ENCODE measurements around the gene GXYLT2. TPM values are rescaled to one million over a fixed set of nuclear protein-coding genes. Genes with fewer than 3 reads are reported as not detected.

The GXYLT2 gene
- 7.3 TPM for total RNA-seq
- long read RNA-seq, transcript GXYLT2-201 (7 exons, 3,260 nt): major isoform, 6 of 9 reads
- long read RNA-seq, partial matches to known transcripts: 0 of 9 reads
- long read RNA-seq, other reads (novel, unspliced or antisense): 3 of 9 reads

DNA sequence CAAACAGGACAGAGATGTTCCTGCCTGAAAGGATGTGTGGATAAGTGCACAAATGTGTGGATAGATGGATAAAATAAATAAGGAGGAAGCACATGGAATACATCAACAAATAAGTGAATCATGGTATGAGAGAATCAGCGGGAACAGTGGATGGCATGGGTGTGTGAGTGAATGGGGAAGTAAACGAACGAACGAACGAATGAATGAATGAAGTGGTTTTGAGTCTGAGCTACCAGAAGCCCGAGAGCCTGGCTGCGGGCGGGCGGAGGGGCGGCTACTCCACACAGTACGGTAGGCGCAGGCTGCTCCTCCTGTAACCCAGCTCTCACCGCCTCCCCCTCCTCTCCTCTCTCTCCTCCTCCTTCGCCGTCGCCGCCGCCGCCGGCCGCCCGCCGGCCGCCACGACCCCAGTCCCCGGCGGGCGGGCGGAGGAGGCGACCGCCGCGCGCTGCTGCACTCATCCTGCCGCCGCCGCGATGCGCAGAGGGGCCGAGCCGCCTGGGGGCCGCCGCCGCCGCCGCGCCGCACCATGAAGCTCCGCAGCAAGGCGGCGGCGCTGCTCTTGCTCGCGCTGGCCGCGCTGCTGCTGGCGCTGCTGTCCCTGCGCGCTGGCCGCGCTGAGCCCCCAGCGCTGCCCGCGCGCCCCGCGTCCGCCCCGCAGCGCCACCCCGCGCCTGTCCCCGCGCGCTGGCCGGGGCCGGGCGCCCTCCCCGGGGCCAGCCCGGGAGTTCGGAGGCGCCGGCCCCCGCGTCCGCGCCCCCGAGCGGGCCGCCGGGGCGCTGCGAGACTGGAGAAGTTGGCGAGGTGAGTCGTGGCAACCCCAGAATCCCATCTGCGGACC lies at the start of gene GXYLT2:
GXYLT2 (plus strand) TSS at position 342 of the 841 bp plus-strand sequence; CDS start at position 530, 188 bp downstream.
- peak; percentile 79 for DNase-seq
- ATAC-seq: peak; percentile 81
- intact Hi-C loops (cut with micrococcal nuclease): no loop called here

DNA sequence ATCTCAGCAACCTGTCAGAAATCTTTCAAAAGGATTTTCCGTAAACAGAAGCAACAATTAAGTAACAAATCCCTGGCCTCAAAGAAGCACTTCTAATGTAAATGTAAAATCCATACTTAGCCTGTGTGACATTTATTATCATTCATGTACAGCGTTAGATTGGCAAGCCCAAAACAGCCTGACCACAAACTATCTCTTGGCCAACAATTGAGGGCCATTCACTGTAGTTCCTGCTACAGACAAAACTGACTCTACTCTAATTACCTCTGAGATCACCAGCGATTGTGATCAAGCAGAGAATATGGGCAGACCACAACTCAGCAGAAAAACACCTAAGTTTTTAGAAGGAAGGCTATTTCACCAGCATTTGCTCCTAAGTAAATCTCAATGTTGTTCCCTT lies 48.8 kb upstream of the GXYLT2 start:
- ATAC-seq (no peak), DNase-seq (no peak)
- intact Hi-C loops (cut with micrococcal nuclease): no loop called here

DNA sequence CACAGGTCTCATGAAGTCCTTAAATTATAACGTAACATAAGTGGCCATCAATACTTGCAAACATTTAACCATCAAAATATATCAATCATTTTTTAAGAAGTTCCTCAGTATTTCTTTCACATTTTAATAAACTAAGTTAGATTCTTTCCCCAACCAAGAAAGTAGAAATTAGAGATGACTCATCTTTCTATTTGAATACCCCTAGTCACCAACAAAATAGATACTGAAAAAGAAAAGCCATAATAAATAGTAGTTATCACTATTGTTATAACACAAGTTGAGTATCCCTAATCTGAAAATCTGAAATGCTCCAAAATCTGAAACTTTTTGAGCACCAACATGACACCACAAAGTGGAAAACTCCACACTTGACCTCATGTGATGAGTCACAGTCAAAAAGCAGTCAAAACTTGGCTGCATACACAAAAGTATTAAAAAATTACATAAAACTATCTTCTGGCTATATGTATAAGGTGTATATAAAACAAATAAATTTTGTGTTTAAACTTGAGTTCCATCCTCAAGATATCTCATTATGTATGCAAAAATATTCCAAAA lies 43.3 kb upstream of the GXYLT2 start:
- intact Hi-C loops (cut with micrococcal nuclease): loop anchor here (10.0 kb wide), 1 partner anchor 210 kb away; no protein-coding TSS in a partner anchor
- ATAC-seq (no peak), DNase-seq (no peak)

- no peak for DNase-seq
- intact Hi-C loops (cut with micrococcal nuclease): loop anchor here (10.0 kb wide), 1 partner anchor 209 kb away; no protein-coding TSS in a partner anchor
- no peak for ATAC-seq
Observed at GRCh38 chr3:72846166-72846565, 41.7 kb upstream of the GXYLT2 start.

- DNase-seq (no peak), ATAC-seq (no peak)
- intact Hi-C loops (cut with micrococcal nuclease): loop anchor here (10.0 kb wide), 1 partner anchor 208 kb away; no protein-coding TSS in a partner anchor
Observed at GRCh38 chr3:72847282-72847681, 40.6 kb upstream of the GXYLT2 start.

- ATAC-seq: peak; percentile 98
- DNase-seq: peak; percentile 97
- intact Hi-C loops (cut with micrococcal nuclease): loop anchor here (10.0 kb wide), 1 partner anchor 207 kb away; no protein-coding TSS in a partner anchor
Observed at GRCh38 chr3:72847751-72848702, 39.8 kb upstream of the GXYLT2 start, which contains the start of gene SHQ1. SHQ1 (minus strand) TSS chr3:72848445; CDS start chr3:72848340, 105 bp downstream.

GRCh38 chr3:72848703-72849081 lies 39.2 kb upstream of the GXYLT2 start:
- DNase-seq (no peak), ATAC-seq (peak; percentile 12)
- intact Hi-C loops (cut with micrococcal nuclease): loop anchor here (10.0 kb wide), 1 partner anchor 206 kb away; no protein-coding TSS in a partner anchor

- ATAC-seq (no peak), DNase-seq (no peak)
- intact Hi-C loops (cut with micrococcal nuclease): loop anchor here (10.0 kb wide), 1 partner anchor 230 kb away; no protein-coding TSS in a partner anchor
Observed at GRCh38 chr3:72855001-72855400, 32.8 kb upstream of the GXYLT2 start.

DNA sequence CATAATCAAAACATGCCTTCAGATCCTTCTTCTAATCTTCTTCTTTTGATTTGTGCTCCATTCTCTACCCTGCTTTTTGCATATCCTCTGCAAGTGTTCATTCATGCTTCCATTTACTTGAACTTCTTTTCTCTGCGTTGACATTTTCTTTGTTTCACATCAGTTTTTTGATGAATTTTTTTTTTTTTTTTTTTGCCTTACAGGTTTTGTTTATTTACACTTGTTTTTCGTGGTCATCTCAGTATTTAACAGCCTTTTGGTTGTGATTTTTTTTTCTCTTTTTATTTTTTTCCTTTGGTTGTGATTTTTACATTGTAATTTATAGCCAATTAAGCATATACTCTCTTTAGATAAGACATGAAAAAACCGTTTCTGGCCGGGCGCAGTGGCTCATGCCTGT lies 27.8 kb upstream of the GXYLT2 start:
- DNase-seq (no peak), ATAC-seq (no peak)
- intact Hi-C loops (cut with micrococcal nuclease): no loop called here

GRCh38 chr3:72860846-72861245 lies 27.0 kb upstream of the GXYLT2 start:
- ATAC-seq: no peak
- intact Hi-C loops (cut with micrococcal nuclease): no loop called here

GRCh38 chr3:72862314-72863090 lies 25.3 kb upstream of the GXYLT2 start:
- intact Hi-C loops (cut with micrococcal nuclease): no loop called here
- ATAC-seq (no peak), DNase-seq (no peak)

More at GRCh38 chr3:72860846-72861245, 27.0 kb upstream of the GXYLT2 start:
- DNase-seq: no peak

- DNase-seq (no peak), ATAC-seq (peak; percentile 65)
- intact Hi-C loops (cut with micrococcal nuclease): no loop called here
Observed at GRCh38 chr3:72872183-72872582, 15.7 kb upstream of the GXYLT2 start.

DNA sequence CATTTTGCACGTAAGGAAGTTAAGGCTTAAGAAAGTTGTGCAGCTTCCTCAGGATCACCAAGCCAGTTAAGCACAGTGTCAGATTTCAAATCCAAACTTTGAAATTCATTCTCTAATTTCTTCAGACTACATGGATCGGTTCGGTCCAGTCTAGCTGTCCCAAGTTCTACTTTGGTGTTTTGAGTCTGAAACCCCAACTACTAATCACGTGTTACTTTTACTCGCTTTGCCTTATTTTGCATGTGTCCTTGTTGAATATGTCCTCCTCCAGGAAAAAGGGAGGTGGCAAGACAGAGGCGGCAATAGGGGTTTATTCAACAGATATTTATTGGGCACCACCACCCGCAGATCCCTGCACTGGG lies 522 bp upstream of the GXYLT2 start:
- DNase-seq (no peak), ATAC-seq (no peak)
- intact Hi-C loops (cut with micrococcal nuclease): no loop called here

- intact Hi-C loops (cut with micrococcal nuclease): no loop called here
- ATAC-seq: no peak
- DNase-seq: no peak
Observed at GRCh38 chr3:72888546-72889309, 882 bp downstream of the GXYLT2 start.

DNA sequence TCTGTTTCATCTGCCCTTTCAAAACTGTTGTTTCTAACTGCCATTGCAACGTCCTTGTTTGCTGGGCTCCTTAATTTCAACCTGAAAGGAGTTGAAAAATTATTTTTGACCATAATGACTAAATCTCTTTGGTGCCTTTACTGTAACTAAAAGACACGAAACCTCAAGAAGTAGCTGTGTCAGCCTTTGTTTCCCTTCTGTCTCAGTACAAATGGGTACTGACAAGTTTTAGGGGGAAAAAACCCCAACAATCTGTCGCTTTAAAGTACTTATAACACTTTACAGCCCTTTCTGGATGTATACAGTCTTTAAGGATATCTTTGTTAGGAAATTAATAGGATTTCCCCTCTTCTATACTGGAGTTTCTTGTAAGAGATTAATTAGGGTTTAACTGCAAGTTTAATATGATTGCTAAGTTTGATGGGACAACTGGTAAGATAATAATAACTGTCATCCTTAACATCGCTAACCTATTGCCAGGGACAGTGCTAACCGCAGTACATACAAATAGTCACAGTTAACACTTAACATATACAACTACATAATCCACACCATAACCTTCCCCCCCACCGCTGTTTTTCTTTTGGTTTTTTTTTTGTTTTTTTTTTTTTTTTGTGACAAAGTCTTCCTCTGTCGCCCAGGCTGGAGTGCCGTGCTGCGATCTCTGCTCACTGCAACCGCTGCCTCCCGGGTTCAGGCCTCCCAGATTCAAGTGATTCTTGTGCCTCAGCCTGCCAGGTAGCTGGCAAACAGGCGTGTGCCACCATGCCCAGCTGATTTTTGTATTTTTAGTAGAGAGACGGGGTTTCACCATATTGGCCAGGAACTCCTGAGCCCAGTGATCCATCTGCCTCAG lies 1.7 kb downstream of the GXYLT2 start:
- intact Hi-C loops (cut with micrococcal nuclease): no loop called here
- ATAC-seq: no peak
- peak; percentile 36 for DNase-seq

DNA sequence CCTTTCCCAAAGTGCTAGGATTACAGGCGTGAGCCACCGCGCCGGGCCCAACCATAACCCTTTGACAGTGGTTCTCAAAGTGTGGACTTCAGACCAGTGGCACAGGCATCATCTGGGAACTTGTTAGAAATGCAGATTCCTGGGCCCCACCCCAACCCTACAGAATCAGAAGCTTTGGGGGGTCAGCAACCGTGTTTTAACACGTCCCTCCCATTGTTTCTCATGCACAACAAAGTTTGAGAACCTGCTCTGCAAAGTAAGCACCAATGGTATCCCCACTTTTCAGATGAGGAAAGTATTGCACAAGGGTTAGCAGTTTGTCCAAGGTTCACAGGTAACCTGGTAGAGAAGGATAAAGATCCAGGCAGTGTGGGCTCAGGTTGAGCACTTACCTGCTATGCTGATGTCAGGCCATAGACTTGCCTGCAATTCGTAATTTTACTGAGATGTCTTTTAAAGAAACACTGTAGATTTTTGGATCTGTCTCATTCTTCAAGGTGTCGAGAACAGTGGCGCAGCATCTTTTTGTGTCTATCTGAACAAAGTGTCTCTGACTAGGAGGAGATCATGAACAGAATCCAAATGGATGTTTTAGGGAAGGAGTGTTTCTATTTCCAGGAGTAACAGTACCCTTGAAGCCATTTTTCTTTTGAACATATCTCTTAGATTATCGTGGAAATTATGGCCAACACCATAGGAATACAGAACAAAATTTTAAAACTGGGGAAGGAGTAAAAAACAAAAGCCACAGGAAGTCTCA lies 2.5 kb downstream of the GXYLT2 start:
- DNase-seq (no peak), ATAC-seq (no peak)
- intact Hi-C loops (cut with micrococcal nuclease): no loop called here
